A549 (cell line): ENCODE data around the gene FAHD1. TPM values are rescaled to one million over a fixed set of nuclear protein-coding genes. Genes with fewer than 3 reads are reported as not detected.

Source experiments
- ATAC-seq, 2 experiments: fragments of 200-7000 bp in 1 of 2; fragments of >200 bp in 1 of 2; cut with Nextera tagmentation in 1 of 2; cut with Tn5 transposase in 1 of 2; 3 replicates each; pipeline versions ENCODE4 v1.8.0 to v1.9.1; 2018 to 2020; ENCODE audit warnings: mild to moderate bottlenecking in 1 of 2, moderate library complexity in 1 of 2
- CTCF ChIA-PET: fragments of 300-600 bp; sonication (Branson Sonifier 250); formaldehyde crosslinking; extraction: SDS; loops from one replicate; lab custom pipeline; 2021; ENCODE audit warnings: antibody characterized with exemption, inconsistent platforms; lab: Yijun Ruan, JAX
- POLR2A ChIA-PET: fragments of 350-600 bp; formaldehyde crosslinking; extraction: SDS; loops from one replicate; lab custom pipeline; 2021; ENCODE audit warnings: antibody characterized with exemption, inconsistent platforms; lab: Yijun Ruan, JAX
- DNase-seq, 2 experiments: peaks; one replicate each; pipeline versions ENCODE4 v3.0.0 to v3.0.0-alpha.2; 2011 to 2016; ENCODE audit warnings: low read depth in 1 of 2, low spot score in 1 of 2
- FAIRE-seq: peaks from 2 replicates; lab custom pipeline; 2011; peaks lifted over from hg19 to GRCh38; lab: Jason Lieb, UNC
- H3K27ac ChIP-seq, 2 experiments: fragments of >200 bp; sonication (Bioruptor Twin); formaldehyde crosslinking; 3 replicates each; pipeline ENCODE4 v1.5.1; 2016 to 2017
- H3K4me1 ChIP-seq: fragments of >200 bp; sonication (Bioruptor Twin); formaldehyde crosslinking; 3 replicates; pipeline ENCODE4 v1.6.1; 2016
- H3K4me2 ChIP-seq: fragments of >200 bp; sonication (Bioruptor Twin); formaldehyde crosslinking; 3 replicates; pipeline ENCODE4 v1.6.1; 2016
- H3K4me3 ChIP-seq: fragments of >200 bp; sonication (Bioruptor Twin); formaldehyde crosslinking; 3 replicates; pipeline ENCODE4 v1.5.1; 2016
- H3K9me3 ChIP-seq: fragments of >200 bp; sonication (Bioruptor Twin); formaldehyde crosslinking; 3 replicates; pipeline ENCODE4 v1.6.1; 2016
- BHLHE40 ChIP-seq: IDR thresholded peaks from 2 replicates; pipeline ENCODE4 v1.6.1; 2012; ENCODE audit warnings: low read depth, low read length, inconsistent platforms
- CBX8 ChIP-seq: fragments of 200-600 bp; sonication (generic); IDR thresholded peaks from 2 replicates; pipeline ENCODE4 v1.6.1; 2016
- CEBPB ChIP-seq, 2 experiments: fragments of >200 bp in 1 of 2; sonication (Bioruptor Twin) in 1 of 2; formaldehyde crosslinking in 1 of 2; IDR thresholded peaks; 2 replicates each; pipeline ENCODE4 v1.6.1; 2012 to 2016
- ESRRA ChIP-seq: fragments of 150-350 bp; IDR thresholded peaks from 2 replicates; pipeline ENCODE4 v1.6.1; 2014; ENCODE audit warnings: mild to moderate bottlenecking, low read length, borderline replicate concordance
- FOSB ChIP-seq: fragments of 250-450 bp; sonication (Bioruptor Pico); IDR thresholded peaks from 2 replicates; pipeline ENCODE4 v1.5.0; 2020; ENCODE audit warnings: mild to moderate bottlenecking, moderate library complexity
- HEYL ChIP-seq: fragments of 250-450 bp; sonication (Bioruptor Pico); IDR thresholded peaks from 2 replicates; pipeline ENCODE4 v1.8.0; 2021; ENCODE audit warnings: mild to moderate bottlenecking, moderate library complexity
- HOXA7 ChIP-seq: fragments of 250-450 bp; sonication (Bioruptor Pico); IDR thresholded peaks from 2 replicates; pipeline ENCODE4 v1.5.0; 2020; ENCODE audit warnings: mild to moderate bottlenecking, moderate library complexity
- HOXB5 ChIP-seq: fragments of 250-450 bp; sonication (Bioruptor Pico); IDR thresholded peaks from 2 replicates; pipeline ENCODE4 v1.5.0; 2020; ENCODE audit warnings: mild to moderate bottlenecking, moderate library complexity
- JUN ChIP-seq, 2 experiments: fragments of >200 bp; sonication (Bioruptor Twin); formaldehyde crosslinking; IDR thresholded peaks; 2 replicates in 1 of 2; 3 replicates in 1 of 2; pipeline ENCODE4 v1.6.1; 2016 to 2017
- MAFK ChIP-seq: fragments of 450-650 bp; IDR thresholded peaks from 2 replicates; pipeline ENCODE4 v1.6.1; 2014; ENCODE audit not compliant: partially characterized antibody
- NPAS2 ChIP-seq: fragments of 250-450 bp; sonication (Bioruptor Pico); IDR thresholded peaks from 2 replicates; pipeline ENCODE4 v1.8.0; 2022; ENCODE audit warnings: mild to moderate bottlenecking, moderate library complexity, borderline replicate concordance
- PHF8 ChIP-seq: fragments of 200-600 bp; sonication (generic); IDR thresholded peaks from 2 replicates; pipeline ENCODE4 v1.6.1; 2016; ENCODE audit warnings: low read depth, mild to moderate bottlenecking, antibody characterized with exemption, moderate library complexity, borderline replicate concordance
- RAD21 ChIP-seq, 2 experiments: fragments of >200 bp in 1 of 2; sonication (Bioruptor Twin) in 1 of 2; formaldehyde crosslinking in 1 of 2; IDR thresholded peaks in 1 of 2; conservative IDR thresholded peaks in 1 of 2; 2 replicates in 1 of 2; 3 replicates in 1 of 2; pipeline ENCODE4 v1.6.1; 2012 to 2018; ENCODE audit warnings: inconsistent platforms in 1 of 2
- RCOR1 ChIP-seq: fragments of 150-350 bp; IDR thresholded peaks from 2 replicates; pipeline ENCODE4 v1.6.1; 2014; ENCODE audit warnings: antibody characterized with exemption, low read length, low read depth
- RFX5 ChIP-seq: fragments of 450-650 bp; IDR thresholded peaks from 2 replicates; pipeline ENCODE4 v1.7.1; 2014; ENCODE audit warnings: antibody characterized with exemption, mild to moderate bottlenecking, moderate library complexity
- SMC3 ChIP-seq: fragments of >200 bp; sonication (Bioruptor Twin); formaldehyde crosslinking; IDR thresholded peaks from 3 replicates; pipeline ENCODE4 v1.6.1; 2018; ENCODE audit warnings: inconsistent platforms
- WGBS: methylation state at CpG from one replicate; pipeline ENCODE4 v1.1.6; 2017; ENCODE audit errors: missing lambda C conversion rate; 5-methylcytosine and 5-hydroxymethylcytosine counted together
- polyA plus RNA-seq, 4 experiments: library from polyadenylated mRNA; depleted of rRNA in 3 of 4; stranded (reverse); fragments of >200 nt; fragmentation: RNase III in 1 of 4; extraction: RNeasy Plus Mini Kit Qiagen cat#74134 plus additional on column Dnase treatment in 1 of 4; gene quantifications; 2 replicates in 3 of 4; 3 replicates in 1 of 4; pipeline ENCODE4 v1.2.3, GENCODE V29; 2011 to 2017
- TF ChIP-seq, protein P1 (sequence below): fragments of 200-600 bp; sonication (generic); IDR thresholded peaks from 2 replicates; pipeline ENCODE4 v1.6.1; 2016; ENCODE audit warnings: antibody characterized with exemption, mild to moderate bottlenecking, moderate library complexity
- TF ChIP-seq, protein P2 (sequence below): fragments of 250-450 bp; sonication (Bioruptor Pico); IDR thresholded peaks from 2 replicates; pipeline ENCODE4 v1.5.0; 2021; ENCODE audit warnings: mild to moderate bottlenecking, moderate library complexity, borderline replicate concordance
- TF ChIP-seq, protein P3 (sequence below): IDR thresholded peaks from 2 replicates; pipeline ENCODE4 v1.6.1; 2012
- TF ChIP-seq, protein P4 (sequence below): IDR thresholded peaks from 2 replicates; pipeline ENCODE4 v1.6.1; 2012

Gene FAHD1
- polyA plus RNA-seq, 2 of the 4 experiments (the other 2 are of a cell fraction), result 30.6 to 68.4 TPM

DNA sequence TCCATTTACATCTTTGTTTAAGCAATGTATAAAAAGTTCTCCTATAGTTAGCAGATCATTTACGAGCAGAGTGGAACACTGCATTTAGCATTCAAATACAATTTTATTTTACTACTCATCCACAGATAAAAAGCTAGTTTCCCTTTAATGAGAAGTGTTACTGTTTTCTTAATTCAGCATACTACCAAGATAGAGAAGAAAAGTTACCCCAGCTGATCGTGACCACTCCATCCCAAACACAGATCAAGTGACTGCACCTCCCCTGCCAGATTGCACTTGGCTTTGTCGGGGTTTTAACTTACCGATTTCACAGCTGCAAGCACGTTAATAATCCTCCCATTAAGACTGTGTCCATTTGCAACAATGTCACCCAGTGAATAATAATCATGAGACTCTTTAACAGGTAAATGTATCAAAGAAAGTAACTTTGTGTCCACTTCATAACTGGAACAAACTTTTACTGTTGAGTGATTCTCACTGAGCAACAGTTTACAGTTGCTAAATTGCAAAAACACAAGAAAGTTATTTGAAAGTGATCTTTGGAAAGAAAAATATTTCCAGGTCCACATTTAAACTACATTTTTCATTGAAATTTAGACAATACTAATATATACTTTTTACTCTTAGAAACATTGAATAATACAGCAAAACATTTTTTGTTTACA is 30.6 kb downstream of the FAHD1 start (continued):
- TF ChIP-seq MAFK (no peak), FOSB (CRISPR knock-in tag) (no peak)
- TF ChIP-seq, protein P1, sequence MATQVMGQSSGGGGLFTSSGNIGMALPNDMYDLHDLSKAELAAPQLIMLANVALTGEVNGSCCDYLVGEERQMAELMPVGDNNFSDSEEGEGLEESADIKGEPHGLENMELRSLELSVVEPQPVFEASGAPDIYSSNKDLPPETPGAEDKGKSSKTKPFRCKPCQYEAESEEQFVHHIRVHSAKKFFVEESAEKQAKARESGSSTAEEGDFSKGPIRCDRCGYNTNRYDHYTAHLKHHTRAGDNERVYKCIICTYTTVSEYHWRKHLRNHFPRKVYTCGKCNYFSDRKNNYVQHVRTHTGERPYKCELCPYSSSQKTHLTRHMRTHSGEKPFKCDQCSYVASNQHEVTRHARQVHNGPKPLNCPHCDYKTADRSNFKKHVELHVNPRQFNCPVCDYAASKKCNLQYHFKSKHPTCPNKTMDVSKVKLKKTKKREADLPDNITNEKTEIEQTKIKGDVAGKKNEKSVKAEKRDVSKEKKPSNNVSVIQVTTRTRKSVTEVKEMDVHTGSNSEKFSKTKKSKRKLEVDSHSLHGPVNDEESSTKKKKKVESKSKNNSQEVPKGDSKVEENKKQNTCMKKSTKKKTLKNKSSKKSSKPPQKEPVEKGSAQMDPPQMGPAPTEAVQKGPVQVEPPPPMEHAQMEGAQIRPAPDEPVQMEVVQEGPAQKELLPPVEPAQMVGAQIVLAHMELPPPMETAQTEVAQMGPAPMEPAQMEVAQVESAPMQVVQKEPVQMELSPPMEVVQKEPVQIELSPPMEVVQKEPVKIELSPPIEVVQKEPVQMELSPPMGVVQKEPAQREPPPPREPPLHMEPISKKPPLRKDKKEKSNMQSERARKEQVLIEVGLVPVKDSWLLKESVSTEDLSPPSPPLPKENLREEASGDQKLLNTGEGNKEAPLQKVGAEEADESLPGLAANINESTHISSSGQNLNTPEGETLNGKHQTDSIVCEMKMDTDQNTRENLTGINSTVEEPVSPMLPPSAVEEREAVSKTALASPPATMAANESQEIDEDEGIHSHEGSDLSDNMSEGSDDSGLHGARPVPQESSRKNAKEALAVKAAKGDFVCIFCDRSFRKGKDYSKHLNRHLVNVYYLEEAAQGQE, result no peak

DNA sequence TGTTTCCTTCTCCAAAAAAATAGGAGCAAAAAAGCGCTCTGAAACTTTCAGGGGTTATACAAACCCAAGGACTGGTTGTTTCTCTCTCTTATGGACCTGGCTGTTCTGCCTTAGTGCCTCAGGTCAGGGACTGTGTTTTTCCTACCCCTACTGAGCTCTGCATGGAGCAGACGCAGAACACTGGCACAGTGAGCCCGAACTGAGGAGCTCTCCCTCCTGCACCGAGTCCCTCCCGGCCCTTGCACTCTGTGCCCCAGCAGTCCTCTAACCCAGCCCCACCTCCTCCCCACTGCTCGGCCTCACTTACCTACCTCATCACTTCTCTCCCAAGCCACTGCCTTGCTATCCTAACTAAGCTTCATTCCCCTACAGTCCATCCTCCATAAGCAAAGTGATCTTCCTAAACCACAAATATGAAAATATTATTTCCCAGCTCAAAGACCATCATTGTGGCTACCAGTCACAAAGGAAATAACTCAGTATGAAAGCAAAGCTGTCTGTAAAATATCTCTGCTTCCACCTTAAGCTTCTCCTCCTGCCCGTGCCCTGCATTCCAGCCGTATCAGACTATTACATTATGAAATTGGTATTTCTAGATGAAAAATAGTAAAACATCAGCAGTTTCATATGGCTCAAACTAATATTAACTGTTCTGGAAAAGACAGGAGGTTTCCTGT is 31.3 kb downstream of the FAHD1 start:
- H3K4me2 ChIP-seq, result no peak overlapping the region
- ChIA-PET POLR2A (no interaction called here), CTCF (interaction anchor here (0.8 to 25.7 kb wide), 4 partner anchors 11 to 73 kb away, joined by 3 to 396 read pairs (median 4); no protein-coding TSS in a partner anchor)
- no peak overlapping the region for H3K4me3 ChIP-seq
- DNase-seq, result no peak
- no peaks in the 10 kb centered on the region for H3K9me3 ChIP-seq
- 59% methylated on average over 8 of the region's 8 CpGs for WGBS
- ATAC-seq, result no peak
- TF ChIP-seq MAFK, result peak; percentile 35
- no peak for TF ChIP-seq CEBPB (IDR thresholded peaks at IDR 0.05)
- no peak for TF ChIP-seq PHF8
- no peak for FAIRE-seq
- no peak overlapping the region for H3K27ac ChIP-seq
- no peaks in the 10 kb centered on the region for H3K4me1 ChIP-seq

DNA sequence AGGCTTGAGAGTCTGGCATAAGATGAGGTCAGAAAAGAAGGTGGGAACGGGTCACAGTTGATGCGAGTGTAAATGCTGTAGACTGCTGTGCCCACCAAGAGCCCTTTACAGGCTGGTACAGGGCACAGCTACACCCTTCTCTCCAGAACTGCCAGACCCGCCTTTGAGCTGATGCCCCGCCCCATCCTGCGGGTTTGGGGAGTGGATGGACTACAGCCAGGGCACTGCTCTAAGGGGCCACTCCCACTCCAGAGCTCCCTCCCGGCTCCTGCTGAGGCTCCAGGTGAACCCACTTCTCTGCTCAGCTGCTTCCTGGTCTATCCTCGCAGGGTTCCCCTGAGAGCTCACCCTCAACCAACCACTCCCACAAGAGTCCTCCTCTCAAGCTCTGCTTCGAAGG is 32.6 kb downstream of the FAHD1 start:
- ChIA-PET POLR2A (no interaction called here), CTCF (interaction anchor here (1.1 to 25.7 kb wide), 2 partner anchors 64 to 72 kb away, joined by 3 to 396 read pairs; no protein-coding TSS in a partner anchor)
- Histone ChIP-seq H3K9me3 (no peaks in the 10 kb centered on the region), H3K4me2 (no peak overlapping the region), H3K27ac (no peak overlapping the region), H3K4me1 (peaks cover 5% of the 10 kb centered on the region), H3K4me3 (no peak overlapping the region)
- TF ChIP-seq HOXA7 (CRISPR knock-in tag) (no peak), MAFK (no peak), RAD21 (conservative IDR thresholded peaks at IDR 0.05 in 1 of 2, IDR thresholded peaks at IDR 0.05 in 1 of 2) (no peak), RCOR1 (no peak), HEYL (CRISPR knock-in tag) (no peak), PHF8 (no peak), RFX5 (no peak), CBX8 (no peak), BHLHE40 (no peak), SMC3 (no peak), ESRRA (no peak), JUN (IDR thresholded peaks at IDR 0.05) (no peak), HOXB5 (CRISPR knock-in tag) (no peak), NPAS2 (CRISPR knock-in tag) (no peak)
- TF ChIP-seq, protein P2, sequence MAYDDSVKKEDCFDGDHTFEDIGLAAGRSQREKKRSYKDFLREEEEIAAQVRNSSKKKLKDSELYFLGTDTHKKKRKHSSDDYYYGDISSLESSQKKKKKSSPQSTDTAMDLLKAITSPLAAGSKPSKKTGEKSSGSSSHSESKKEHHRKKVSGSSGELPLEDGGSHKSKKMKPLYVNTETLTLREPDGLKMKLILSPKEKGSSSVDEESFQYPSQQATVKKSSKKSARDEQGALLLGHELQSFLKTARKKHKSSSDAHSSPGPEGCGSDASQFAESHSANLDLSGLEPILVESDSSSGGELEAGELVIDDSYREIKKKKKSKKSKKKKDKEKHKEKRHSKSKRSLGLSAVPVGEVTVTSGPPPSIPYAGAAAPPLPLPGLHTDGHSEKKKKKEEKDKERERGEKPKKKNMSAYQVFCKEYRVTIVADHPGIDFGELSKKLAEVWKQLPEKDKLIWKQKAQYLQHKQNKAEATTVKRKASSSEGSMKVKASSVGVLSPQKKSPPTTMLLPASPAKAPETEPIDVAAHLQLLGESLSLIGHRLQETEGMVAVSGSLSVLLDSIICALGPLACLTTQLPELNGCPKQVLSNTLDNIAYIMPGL, result no peak
- TF ChIP-seq, protein P3, sequence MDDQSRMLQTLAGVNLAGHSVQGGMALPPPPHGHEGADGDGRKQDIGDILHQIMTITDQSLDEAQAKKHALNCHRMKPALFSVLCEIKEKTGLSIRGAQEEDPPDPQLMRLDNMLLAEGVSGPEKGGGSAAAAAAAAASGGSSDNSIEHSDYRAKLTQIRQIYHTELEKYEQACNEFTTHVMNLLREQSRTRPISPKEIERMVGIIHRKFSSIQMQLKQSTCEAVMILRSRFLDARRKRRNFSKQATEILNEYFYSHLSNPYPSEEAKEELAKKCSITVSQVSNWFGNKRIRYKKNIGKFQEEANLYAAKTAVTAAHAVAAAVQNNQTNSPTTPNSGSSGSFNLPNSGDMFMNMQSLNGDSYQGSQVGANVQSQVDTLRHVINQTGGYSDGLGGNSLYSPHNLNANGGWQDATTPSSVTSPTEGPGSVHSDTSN, result no peak
- TF ChIP-seq, protein P4, sequence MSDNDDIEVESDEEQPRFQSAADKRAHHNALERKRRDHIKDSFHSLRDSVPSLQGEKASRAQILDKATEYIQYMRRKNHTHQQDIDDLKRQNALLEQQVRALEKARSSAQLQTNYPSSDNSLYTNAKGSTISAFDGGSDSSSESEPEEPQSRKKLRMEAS, result no peak
- 62% methylated on average over 8 of the region's 8 CpGs for WGBS
- DNase-seq (no peak), ATAC-seq (peak in 1 of 2 experiments; percentile 34; a peak in 1 of 6 replicates), FAIRE-seq (no peak)
